ENCODE results near the gene BCL10.
A peak's percentile ranks its signal among the peaks of the same experiment; 100 is the strongest.

Gene BCL10

GRCh38 chr1:85276215-85276977, at the start of gene BCL10:
Gene BCL10 (minus strand): TSS chr1:85276632. CDS start chr1:85276352, 280 bp downstream.
- peak; percentile 100 for DNase-seq

- no peak for DNase-seq
These were observed 49.5 kb upstream of the BCL10 start for GRCh38 chr1:85325920-85326319.

GRCh38 chr1:85323770-85324169, 47.3 kb upstream of the BCL10 start:
- no peak for DNase-seq

GRCh38 chr1:85322655-85323054, 46.2 kb upstream of the BCL10 start:
- DNase-seq: no peak

- DNase-seq: no peak
These were observed 45.0 kb upstream of the BCL10 start for GRCh38 chr1:85321237-85321964.

GRCh38 chr1:85320371-85321131, 44.1 kb upstream of the BCL10 start:
- no peak for DNase-seq

GRCh38 chr1:85319931-85320330, 43.5 kb upstream of the BCL10 start:
- DNase-seq: no peak

GRCh38 chr1:85319491-85319890, 43.1 kb upstream of the BCL10 start:
- DNase-seq: no peak

- DNase-seq: no peak
These were observed 41.8 kb upstream of the BCL10 start for GRCh38 chr1:85318217-85318616.

- DNase-seq: no peak
These were observed 41.1 kb upstream of the BCL10 start for GRCh38 chr1:85317560-85317959.

GRCh38 chr1:85316321-85316720, 39.9 kb upstream of the BCL10 start:
- no peak for DNase-seq

GRCh38 chr1:85315789-85316188, 39.4 kb upstream of the BCL10 start:
- DNase-seq: no peak

GRCh38 chr1:85314726-85315125, 38.3 kb upstream of the BCL10 start:
- DNase-seq: no peak

GRCh38 chr1:85313888-85314696, 37.7 kb upstream of the BCL10 start:
- DNase-seq: peak; percentile 31

GRCh38 chr1:85311818-85312217, 35.4 kb upstream of the BCL10 start:
- no peak for DNase-seq

- no peak for DNase-seq
These were observed 32.5 kb upstream of the BCL10 start for GRCh38 chr1:85308833-85309350.

- DNase-seq: peak; percentile 85
These were observed 31.8 kb upstream of the BCL10 start for GRCh38 chr1:85307987-85308832.

GRCh38 chr1:85306236-85306635, 29.8 kb upstream of the BCL10 start:
- no peak for DNase-seq

GRCh38 chr1:85303440-85304162, 27.2 kb upstream of the BCL10 start:
- no peak for DNase-seq

GRCh38 chr1:85300140-85300539, 23.7 kb upstream of the BCL10 start:
- DNase-seq: no peak
